ENCODE data around the gene RAB1A.

- TF ChIP-seq CTCF (IDR thresholded peaks at IDR 0.05) (no peak), POLR2A (IDR thresholded peaks at IDR 0.05) (no peak)
Observed at GRCh38 chr2:65046633-65047407, 83.1 kb downstream of the RAB1A start.
